ENCODE measurements around the gene ATG2B.

ATG2B gene

GRCh38 chr14:96400495-96400894, 37.4 kb upstream of the ATG2B start:
- no peak for TF ChIP-seq CTCF (conservative IDR thresholded peaks at IDR 0.05; ENCODE audit: low read length)
- H3K4me3 ChIP-seq (ENCODE audit: low read length), result no peak overlapping the region
- DNase-seq (ENCODE audit: low read depth), result no peak

- DNase-seq (ENCODE audit: low read depth), result no peak
- no peak for TF ChIP-seq CTCF (conservative IDR thresholded peaks at IDR 0.05; ENCODE audit: low read length)
- H3K4me3 ChIP-seq (ENCODE audit: low read length), result no peak overlapping the region
Observed at GRCh38 chr14:96399405-96399804, 36.3 kb upstream of the ATG2B start.

- no peak for DNase-seq (ENCODE audit: low read depth)
- H3K4me3 ChIP-seq (ENCODE audit: low read length), result no peak overlapping the region
- no peak for TF ChIP-seq CTCF (conservative IDR thresholded peaks at IDR 0.05; ENCODE audit: low read length)
Observed at GRCh38 chr14:96398921-96399320, 35.8 kb upstream of the ATG2B start.

- no peak for TF ChIP-seq CTCF (conservative IDR thresholded peaks at IDR 0.05; ENCODE audit: low read length)
- no peak for DNase-seq (ENCODE audit: low read depth)
- no peak overlapping the region for H3K4me3 ChIP-seq (ENCODE audit: low read length)
Observed at GRCh38 chr14:96398432-96398831, 35.3 kb upstream of the ATG2B start.

- no peak overlapping the region for H3K4me3 ChIP-seq (ENCODE audit: low read length)
- DNase-seq (ENCODE audit: low read depth), result no peak
- TF ChIP-seq CTCF (conservative IDR thresholded peaks at IDR 0.05; ENCODE audit: low read length), result no peak
Observed at GRCh38 chr14:96394047-96394815, 31.1 kb upstream of the ATG2B start.

- DNase-seq (ENCODE audit: low read depth), result no peak
- TF ChIP-seq CTCF (conservative IDR thresholded peaks at IDR 0.05; ENCODE audit: low read length), result no peak
- no peak overlapping the region for H3K4me3 ChIP-seq (ENCODE audit: low read length)
Observed at GRCh38 chr14:96393071-96393691, 30.0 kb upstream of the ATG2B start.

Data from AG10803 (cell line).